Activated T-cell treated with anti-CD3 and anti-CD28 coated beads for 1 hour (primary cell): ENCODE data around the gene TAF4.
"Not testable (repeated sequence)": the region's sequence is repeated elsewhere in the genome, so short reads cannot be mapped to it uniquely, and the experiment has no call there.

Experiments used
- DNase-seq: peaks from one replicate; pipeline ENCODE4 v3.0.0-alpha.2; 2020; ENCODE audit warnings: low read depth

Gene TAF4

GRCh38 chr20:62073323-62073722, 7.6 kb upstream of the TAF4 start:
- no peak for DNase-seq

DNA sequence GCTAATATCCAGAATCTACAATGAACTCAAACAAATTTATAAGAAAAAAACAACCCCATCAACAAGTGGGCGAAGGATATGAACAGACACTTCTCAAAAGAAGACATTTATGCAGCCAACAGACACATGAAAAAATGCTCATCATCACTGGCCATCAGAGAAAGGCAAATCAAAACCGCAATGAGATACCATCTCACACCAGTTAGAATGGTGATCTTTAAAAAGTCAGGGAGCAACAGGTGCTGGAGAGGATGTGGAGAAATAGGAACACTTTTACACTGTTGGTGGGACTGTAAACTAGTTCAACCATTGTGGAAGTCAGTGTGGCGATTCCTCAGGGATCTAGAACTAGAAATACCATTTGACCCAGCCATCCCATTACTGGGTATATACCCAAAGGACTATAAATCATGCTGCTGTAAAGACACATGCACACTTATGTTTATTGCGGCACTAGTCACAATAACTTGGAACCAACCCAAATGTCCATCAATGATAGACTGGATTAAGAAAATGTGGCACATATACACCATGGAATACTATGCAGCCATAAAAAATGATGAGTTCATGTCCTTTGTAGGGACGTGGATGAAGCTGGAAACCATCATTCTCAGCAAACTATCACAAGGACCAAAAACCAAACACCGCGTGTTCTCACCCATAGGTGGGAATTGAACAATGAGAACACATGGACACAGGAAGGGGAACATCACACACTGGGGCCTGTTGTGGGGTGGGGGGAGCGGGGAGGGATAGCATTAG, 6.2 kb upstream of the TAF4 start:
- DNase-seq, result not testable (repeated sequence)

GRCh38 chr20:62069741-62070216, 4.1 kb upstream of the TAF4 start:
- no peak for DNase-seq

GRCh38 chr20:62068997-62069396, 3.3 kb upstream of the TAF4 start:
- DNase-seq, result no peak

DNA sequence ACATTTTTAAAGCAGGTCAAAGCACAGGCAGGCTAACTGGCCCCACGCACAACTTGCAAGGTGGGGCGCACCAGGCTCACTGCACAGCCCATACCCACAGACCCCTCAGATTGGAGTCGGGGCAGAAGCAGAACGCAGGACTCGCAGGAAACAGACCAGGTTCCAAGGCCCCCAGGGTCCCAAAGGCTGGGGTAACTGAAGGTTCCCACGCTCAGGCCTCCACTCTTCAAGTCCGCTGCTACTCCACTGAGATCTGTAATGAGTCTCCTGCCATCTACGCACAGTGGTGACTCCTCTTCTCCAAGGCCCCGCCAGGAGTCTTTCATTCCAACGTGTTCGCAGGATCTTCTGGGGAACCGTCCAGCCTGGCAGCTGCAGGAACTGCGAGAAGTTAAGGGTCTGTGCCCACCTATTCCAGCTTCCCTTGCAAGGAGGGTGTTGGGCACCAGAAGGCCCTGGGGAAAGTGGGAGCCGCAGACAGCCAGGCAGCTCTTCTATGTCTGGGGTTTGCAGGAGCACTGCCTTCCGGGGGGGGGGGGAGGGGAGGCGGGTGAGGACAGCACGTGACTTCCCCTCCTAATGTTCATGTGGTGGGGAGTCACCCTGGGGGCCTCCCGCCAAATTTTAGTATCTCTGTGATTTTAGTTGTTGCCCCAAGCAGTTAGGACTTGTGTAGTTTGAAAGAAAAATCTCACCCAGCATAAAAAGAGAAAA, 2.0 kb upstream of the TAF4 start:
- DNase-seq, result no peak

GRCh38 chr20:62066983-62067433, 1.3 kb upstream of the TAF4 start:
- DNase-seq, result no peak

GRCh38 chr20:62066339-62066982, 780 bp upstream of the TAF4 start:
- DNase-seq, result peak; percentile 26

GRCh38 chr20:62064770-62065673, 659 bp downstream of the TAF4 start:
- DNase-seq, result no peak

- no peak for DNase-seq
These were observed 1.5 kb downstream of the TAF4 start for GRCh38 chr20:62063981-62064769.

- DNase-seq, result no peak
These were observed 2.2 kb downstream of the TAF4 start for GRCh38 chr20:62063315-62063980.

DNA sequence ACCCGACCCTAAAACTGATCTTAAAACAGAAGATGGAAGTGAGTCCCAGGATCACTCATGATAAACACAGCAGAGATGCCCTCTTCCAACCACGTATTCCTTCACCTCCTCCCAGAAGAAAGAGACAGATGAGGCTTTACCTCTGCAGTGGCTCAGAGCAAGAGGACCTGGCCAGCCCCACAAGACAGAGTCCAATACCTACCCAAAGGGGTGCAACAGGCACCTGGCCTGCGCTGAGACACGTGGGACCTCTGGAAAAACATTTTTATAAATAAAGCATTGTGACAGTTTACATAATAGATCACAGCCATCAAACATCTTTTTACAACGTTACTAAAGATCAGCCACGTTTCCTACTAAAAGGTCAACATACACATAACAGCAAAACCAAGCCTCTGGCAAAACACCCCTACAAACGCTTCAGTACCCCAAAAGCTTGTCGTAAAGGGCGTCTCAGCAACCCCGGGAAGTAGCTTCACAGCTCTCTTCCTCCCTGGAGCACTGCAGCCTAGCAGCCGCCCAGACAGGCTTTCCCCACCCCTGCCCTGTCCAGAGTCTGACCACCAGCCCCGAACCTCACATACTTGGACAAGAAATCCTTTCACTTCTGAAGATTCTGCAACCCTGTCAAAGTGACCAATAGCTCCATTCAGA, 2.9 kb downstream of the TAF4 start:
- DNase-seq, result no peak

DNA sequence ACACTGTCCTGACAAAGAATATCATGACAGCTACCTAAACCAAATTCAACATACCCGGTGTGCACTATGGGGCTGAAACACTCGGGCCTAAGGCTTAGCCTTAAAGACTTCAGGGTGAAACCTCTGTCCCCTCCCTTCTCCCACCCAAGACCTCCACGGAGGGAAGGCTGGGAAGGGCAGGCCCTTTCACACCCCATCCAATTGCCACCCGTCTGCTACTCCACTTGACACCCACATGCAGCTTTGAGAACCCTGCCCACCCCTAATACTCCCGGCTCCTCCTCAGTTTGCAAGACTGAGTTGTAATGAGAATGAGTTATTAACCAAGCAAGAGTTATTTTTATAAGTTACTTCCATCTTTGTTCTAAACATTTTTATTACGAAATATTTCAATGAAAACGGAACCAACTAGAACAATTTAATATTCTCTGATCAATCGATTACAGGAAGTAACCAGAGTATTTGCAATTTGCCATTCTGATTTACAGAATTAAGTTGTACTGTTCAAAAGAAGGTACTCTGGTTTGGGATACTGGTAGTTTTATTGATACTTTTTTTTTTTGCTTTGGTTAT, 3.7 kb downstream of the TAF4 start:
- no peak for DNase-seq

GRCh38 chr20:62060631-62061541, 4.8 kb downstream of the TAF4 start:
- no peak for DNase-seq

GRCh38 chr20:62059920-62060630, 5.6 kb downstream of the TAF4 start:
- DNase-seq, result no peak

DNA sequence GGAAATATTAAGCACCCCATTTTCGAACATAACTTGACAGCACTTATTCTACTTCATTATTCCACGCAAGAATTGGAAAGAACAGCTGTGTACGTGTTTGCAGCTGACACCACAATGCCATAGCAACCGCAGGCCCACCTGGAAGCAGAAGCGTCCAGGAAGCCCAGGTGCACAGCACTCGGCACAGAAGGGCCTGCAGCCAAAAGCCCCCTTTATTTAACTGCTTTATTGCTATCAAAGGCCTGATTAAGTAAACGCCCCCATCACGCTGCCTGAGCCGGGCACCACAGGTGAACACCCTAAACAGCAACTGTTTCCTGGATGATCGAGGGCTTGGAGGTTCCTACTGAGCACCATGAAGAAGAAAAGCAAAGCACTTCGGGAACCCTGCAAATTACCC, 6.3 kb downstream of the TAF4 start:
- no peak for DNase-seq

- no peak for DNase-seq
These were observed 6.7 kb downstream of the TAF4 start for GRCh38 chr20:62058941-62059340.

DNA sequence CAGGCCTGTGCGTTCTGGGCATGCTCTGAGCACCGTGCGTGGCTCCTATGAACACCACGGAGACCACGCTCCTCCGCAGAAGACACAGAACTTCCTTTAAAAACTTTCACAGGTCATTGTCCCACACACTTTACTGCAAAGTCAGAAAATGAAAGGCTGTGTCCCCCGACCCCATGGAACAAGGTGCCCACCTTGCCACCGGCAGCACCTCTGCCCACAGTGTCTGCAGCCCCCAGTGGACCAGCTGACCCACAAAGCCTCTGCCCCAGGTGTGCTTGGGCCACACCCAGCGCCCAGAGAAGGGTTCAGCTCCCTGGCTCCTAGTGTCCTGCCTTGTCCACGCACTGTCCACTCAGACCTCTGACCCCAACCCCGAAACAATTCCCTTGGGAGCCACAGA, 8.7 kb downstream of the TAF4 start:
- no peak for DNase-seq

DNA sequence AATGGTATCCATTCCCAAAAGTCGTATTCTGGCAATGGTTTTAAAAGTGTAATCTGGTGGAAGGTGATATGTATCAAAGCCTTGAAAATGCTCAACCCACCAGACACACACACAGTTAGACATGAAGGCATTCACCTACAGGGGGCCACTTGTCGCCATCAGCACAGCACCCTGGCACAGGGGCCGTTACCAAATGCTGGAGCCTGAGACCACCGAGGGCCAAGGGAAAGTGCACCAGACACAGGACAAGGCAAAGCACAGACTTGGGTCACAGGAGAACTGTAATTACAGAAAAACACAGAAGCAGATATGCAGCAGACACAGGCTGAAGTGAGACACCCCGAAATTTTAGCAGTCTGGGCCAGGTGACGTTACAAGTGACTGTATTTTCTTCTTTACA, 9.3 kb downstream of the TAF4 start:
- DNase-seq, result no peak
